HFFc6 (cell line): Measurements from ENCODE around the gene MAGI1. TPM values are rescaled to one million over a fixed set of nuclear protein-coding genes. Genes with fewer than 3 reads are reported as not detected.

Source experiments
- DNase-seq: peaks from one replicate; pipeline ENCODE4 v3.0.0-alpha.2; 2018
- H3K27ac Mint-ChIP-seq: 2 replicates; pipeline ENCODE4 v1.8.0; 2020; ENCODE audit warnings: mild to moderate bottlenecking, mixed read lengths
- H3K27me3 Mint-ChIP-seq: 2 replicates; pipeline ENCODE4 v1.8.0; 2021; ENCODE audit warnings: mild to moderate bottlenecking, moderate library complexity, mixed read lengths; ENCODE audit not compliant: insufficient read depth
- H3K36me3 Mint-ChIP-seq: 2 replicates; pipeline ENCODE4 v1.8.0; 2021; ENCODE audit warnings: low read depth, mixed read lengths
- H3K4me1 Mint-ChIP-seq: 2 replicates; pipeline ENCODE4 v1.8.0; 2020; ENCODE audit warnings: low read depth, mixed read lengths
- H3K4me3 Mint-ChIP-seq: 2 replicates; pipeline ENCODE4 v1.8.0; 2020; ENCODE audit warnings: mild to moderate bottlenecking, moderate library complexity, mixed read lengths
- H3K9me3 Mint-ChIP-seq: 2 replicates; pipeline ENCODE4 v1.8.0; 2020; ENCODE audit warnings: mild to moderate bottlenecking, mixed read lengths
- CTCF ChIP-seq: fragments of 200-600 bp; sonication (generic); IDR thresholded peaks from 2 replicates; pipeline ENCODE4 v1.5.0; 2021; ENCODE audit warnings: antibody characterized with exemption, mild to moderate bottlenecking
- total RNA-seq, 6 experiments: library from RNA; stranded (reverse); fragmentation: NEBNext Ultra II Directional; extraction: Animal tissue kit (Norgen Biotek cat#: 25700); gene quantifications; 2 replicates in 1 of 6; 3 replicates in 5 of 6; pipeline ENCODE4 v1.2.3, GENCODE V29; 2021

Gene MAGI1
- total RNA-seq, 6 experiments from 2014 or later, result 21.1 to 30.5 (median 22.4) TPM

- no peak overlapping the region for H3K4me3 Mint-ChIP-seq
- peaks cover 15% of the 10 kb centered on the region for H3K36me3 Mint-ChIP-seq
- H3K27ac Mint-ChIP-seq, result no peak overlapping the region
Measured at GRCh38 chr3:65844370-65844769, 194.3 kb downstream of the MAGI1 start.

GRCh38 chr3:65843732-65844131 lies 195.0 kb downstream of the MAGI1 start:
- H3K4me1 Mint-ChIP-seq, result peaks cover 32% of the 10 kb centered on the region
- no peak for TF ChIP-seq CTCF
- peaks cover 15% of the 10 kb centered on the region for H3K36me3 Mint-ChIP-seq
- no peak for DNase-seq
- no peak overlapping the region for H3K27ac Mint-ChIP-seq
- H3K4me3 Mint-ChIP-seq, result no peak overlapping the region
- H3K27me3 Mint-ChIP-seq, result no peaks in the 10 kb centered on the region
- H3K9me3 Mint-ChIP-seq, result no peaks in the 10 kb centered on the region; the same call in 1 of the 2 replicates

More at GRCh38 chr3:65844370-65844769, 194.3 kb downstream of the MAGI1 start:
- no peak for DNase-seq
- Mint-ChIP-seq H3K4me1 (peaks cover 32% of the 10 kb centered on the region), H3K27me3 (no peaks in the 10 kb centered on the region), H3K9me3 (no peaks in the 10 kb centered on the region; the same call in 1 of the 2 replicates)
- no peak for TF ChIP-seq CTCF

- peaks cover 50% of the 10 kb centered on the region for H3K4me1 Mint-ChIP-seq
- DNase-seq, result no peak
- no peak overlapping the region for H3K4me3 Mint-ChIP-seq
- peaks cover 2% of the 10 kb centered on the region; the same call in 1 of the 2 replicates for H3K27me3 Mint-ChIP-seq
- TF ChIP-seq CTCF, result no peak
- H3K36me3 Mint-ChIP-seq, result peaks cover 29% of the 10 kb centered on the region
- no peak overlapping the region for H3K27ac Mint-ChIP-seq
- H3K9me3 Mint-ChIP-seq, result peaks cover 5% of the 10 kb centered on the region
Measured at GRCh38 chr3:65837604-65838003, 201.1 kb downstream of the MAGI1 start.

GRCh38 chr3:65836047-65836446 lies 202.7 kb downstream of the MAGI1 start:
- peaks cover 2% of the 10 kb centered on the region; the same call in 1 of the 2 replicates for H3K27me3 Mint-ChIP-seq
- peaks cover 5% of the 10 kb centered on the region for H3K9me3 Mint-ChIP-seq
- 0 out of 2 replicates have a peak overlapping the region, but pooled peaks have one; percentile 31 for H3K27ac Mint-ChIP-seq
- peaks cover 28% of the 10 kb centered on the region for H3K36me3 Mint-ChIP-seq
- H3K4me1 Mint-ChIP-seq, result peaks cover 65% of the 10 kb centered on the region
- peak overlapping the region; percentile 14; the same call in 1 of the 2 replicates for H3K4me3 Mint-ChIP-seq
- DNase-seq, result peak; percentile 37
- TF ChIP-seq CTCF, result no peak

GRCh38 chr3:65833761-65834505 lies 204.8 kb downstream of the MAGI1 start:
- peak overlapping the region; percentile 80 for H3K27ac Mint-ChIP-seq
- DNase-seq, result peak; percentile 63
- no peak for TF ChIP-seq CTCF

More at GRCh38 chr3:65833761-65834505, 204.8 kb downstream of the MAGI1 start:
- Mint-ChIP-seq H3K36me3 (peaks cover 28% of the 10 kb centered on the region), H3K27me3 (peaks cover 2% of the 10 kb centered on the region; the same call in 1 of the 2 replicates), H3K9me3 (peaks cover 5% of the 10 kb centered on the region), H3K4me1 (peaks cover 87% of the 10 kb centered on the region), H3K4me3 (peak overlapping the region; percentile 63)
